H1 (cell line): ENCODE results near the gene LAG3.

Experiments
- CBX8 ChIP-seq: fragments of 300-800, 300-1000 bp; sonication (generic); IDR thresholded peaks from 2 replicates; pipeline ENCODE4 v1.7.1; 2016; ENCODE audit warnings: low read depth, low read length, borderline replicate concordance
- CEBPB ChIP-seq: IDR thresholded peaks from 2 replicates; pipeline ENCODE4 v1.6.1; 2012; ENCODE audit warnings: low read depth, low read length
- CREB1 ChIP-seq: IDR thresholded peaks from 2 replicates; pipeline ENCODE4 v1.6.1; 2012; ENCODE audit warnings: inconsistent platforms
- JUN ChIP-seq: IDR thresholded peaks from 2 replicates; pipeline ENCODE4 v1.6.1; 2011; ENCODE audit warnings: low read depth, mild to moderate bottlenecking, improper control_type of control experiment, low read length
- JUND ChIP-seq: IDR thresholded peaks from 2 replicates; pipeline ENCODE4 v1.6.1; 2011; ENCODE audit warnings: mild to moderate bottlenecking, improper control_type of control experiment, low read length
- POLR2A ChIP-seq, 2 experiments: IDR thresholded peaks; 1 replicate in 1 of 2; 2 replicates in 1 of 2; pipeline ENCODE4 v1.6.1; 2011; ENCODE audit warnings: low read depth in 2 of 2, low read length in 2 of 2, mild to moderate bottlenecking in 2 of 2; ENCODE audit errors: control extremely low read depth in 1 of 2
- RAD21 ChIP-seq, 2 experiments: IDR thresholded peaks in 1 of 2; conservative IDR thresholded peaks in 1 of 2; 2 replicates each; pipeline ENCODE4 v1.6.1; 2011; ENCODE audit warnings: low read depth in 2 of 2, low read length in 2 of 2, improper control_type of control experiment in 1 of 2, inconsistent platforms in 1 of 2, mild to moderate bottlenecking in 1 of 2, moderate library complexity in 1 of 2
- SP2 ChIP-seq: IDR thresholded peaks from 2 replicates; pipeline ENCODE4 v1.6.1; 2012; ENCODE audit warnings: mild to moderate bottlenecking, low read length, inconsistent platforms
- ZNF274 ChIP-seq: IDR thresholded peaks from 2 replicates; pipeline ENCODE4 v1.7.0; 2012; ENCODE audit warnings: low read length, borderline replicate concordance; ENCODE audit errors: extremely low read depth
- TF ChIP-seq, protein P1 (sequence below), 3 experiments: IDR thresholded peaks; 1 replicate in 2 of 3; 2 replicates in 1 of 3; pipeline versions ENCODE4 v1.5.1 to v1.6.1; 2011; ENCODE audit warnings: low read length in 3 of 3, mild to moderate bottlenecking in 3 of 3, inconsistent platforms in 2 of 3, low read depth in 1 of 3, moderate library complexity in 1 of 3; ENCODE audit not compliant: insufficient read depth in 1 of 3; ENCODE audit errors: control extremely low read depth in 1 of 3

DNA sequence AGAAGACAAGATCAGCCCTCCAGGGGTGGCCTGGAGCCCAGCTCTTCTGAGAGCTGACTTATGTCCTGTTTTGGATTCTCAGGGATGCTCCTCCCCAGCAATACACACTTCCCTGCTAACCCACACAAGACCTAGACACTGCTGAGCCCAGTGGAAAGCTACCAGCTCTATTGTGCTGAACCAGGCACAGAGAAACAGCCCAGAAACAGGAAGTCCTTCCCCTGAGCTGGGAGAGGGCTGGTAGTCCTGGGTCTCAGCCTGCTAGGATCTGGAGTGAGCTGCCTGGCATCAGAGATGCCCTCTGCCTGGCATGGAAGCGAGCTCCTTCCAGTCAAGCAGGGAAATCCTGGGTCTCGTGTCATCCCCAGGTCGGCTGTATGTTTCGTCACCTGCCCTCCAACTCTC, 1.2 kb upstream of the LAG3 start:
- no peak for TF ChIP-seq RAD21 (IDR thresholded peaks at IDR 0.05 in 1 of 2, conservative IDR thresholded peaks at IDR 0.05 in 1 of 2; ENCODE audit: low read depth in 2 of 2, low read length in 2 of 2)
- no peak for TF ChIP-seq JUND
- TF ChIP-seq, protein P1, sequence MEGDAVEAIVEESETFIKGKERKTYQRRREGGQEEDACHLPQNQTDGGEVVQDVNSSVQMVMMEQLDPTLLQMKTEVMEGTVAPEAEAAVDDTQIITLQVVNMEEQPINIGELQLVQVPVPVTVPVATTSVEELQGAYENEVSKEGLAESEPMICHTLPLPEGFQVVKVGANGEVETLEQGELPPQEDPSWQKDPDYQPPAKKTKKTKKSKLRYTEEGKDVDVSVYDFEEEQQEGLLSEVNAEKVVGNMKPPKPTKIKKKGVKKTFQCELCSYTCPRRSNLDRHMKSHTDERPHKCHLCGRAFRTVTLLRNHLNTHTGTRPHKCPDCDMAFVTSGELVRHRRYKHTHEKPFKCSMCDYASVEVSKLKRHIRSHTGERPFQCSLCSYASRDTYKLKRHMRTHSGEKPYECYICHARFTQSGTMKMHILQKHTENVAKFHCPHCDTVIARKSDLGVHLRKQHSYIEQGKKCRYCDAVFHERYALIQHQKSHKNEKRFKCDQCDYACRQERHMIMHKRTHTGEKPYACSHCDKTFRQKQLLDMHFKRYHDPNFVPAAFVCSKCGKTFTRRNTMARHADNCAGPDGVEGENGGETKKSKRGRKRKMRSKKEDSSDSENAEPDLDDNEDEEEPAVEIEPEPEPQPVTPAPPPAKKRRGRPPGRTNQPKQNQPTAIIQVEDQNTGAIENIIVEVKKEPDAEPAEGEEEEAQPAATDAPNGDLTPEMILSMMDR (IDR thresholded peaks at IDR 0.05; ENCODE audit: control extremely low read depth in 1 of 3, insufficient read depth in 1 of 3, low read depth in 1 of 3, low read length in 3 of 3), result no peak
- no peak for TF ChIP-seq POLR2A (IDR thresholded peaks at IDR 0.05; ENCODE audit: control extremely low read depth in 1 of 2, low read depth in 2 of 2, low read length in 2 of 2)
- TF ChIP-seq JUN, result no peak
- TF ChIP-seq ZNF274, result no peak
- TF ChIP-seq CBX8, result no peak
- TF ChIP-seq SP2, result no peak
- no peak for TF ChIP-seq CEBPB
- no peak for TF ChIP-seq CREB1
